SK-N-SH (cell line): Measurements from ENCODE around the gene VASP. TPM values are rescaled to one million over a fixed set of nuclear protein-coding genes. Genes with fewer than 3 reads are reported as not detected.

ENCODE experiments used
- CTCF ChIA-PET: fragments of 300-600, 350-600 bp; formaldehyde crosslinking; extraction: SDS; loops from one replicate; lab custom pipeline; 2021; lab: Yijun Ruan, JAX
- POLR2A ChIA-PET: fragments of 350-600 bp; sonication (Branson Sonifier 250); formaldehyde crosslinking; extraction: SDS; loops from one replicate; lab custom pipeline; 2020; ENCODE audit warnings: antibody characterized with exemption, inconsistent platforms; lab: Yijun Ruan, JAX
- DNase-seq: peaks from one replicate; pipeline ENCODE4 v3.0.0; 2012
- H2AFZ ChIP-seq: fragments of 200-600 bp; sonication (generic); 2 replicates; pipeline ENCODE4 v1.8.1; 2016; ENCODE audit warnings: antibody characterized with exemption, mild to moderate bottlenecking, low read depth
- H3F3A ChIP-seq: fragments of 200-600 bp; sonication (generic); replicated peaks from 2 replicates; pipeline ENCODE3; 2016; ENCODE audit warnings: antibody characterized with exemption, mild to moderate bottlenecking; ENCODE audit not compliant: insufficient read depth
- H3K27ac ChIP-seq, 2 experiments: fragments of 200-500 bp in 1 of 2; fragments of 200-600 bp in 1 of 2; sonication (Bioruptor generic) in 1 of 2; sonication (generic), shearing (Covaris generic) in 1 of 2; 2 replicates each; pipeline versions ENCODE4 v1.5.1 to v1.6.1; 2014 to 2016; ENCODE audit warnings: low read depth in 2 of 2, inconsistent platforms in 1 of 2, low read length in 1 of 2, mild to moderate bottlenecking in 1 of 2, mixed read lengths in 1 of 2
- H3K27me3 ChIP-seq: fragments of 200-600 bp; sonication (generic), shearing (Covaris generic); 2 replicates; pipeline ENCODE4 v1.6.1; 2016; ENCODE audit warnings: mixed run types; ENCODE audit not compliant: insufficient read depth
- H3K36me3 ChIP-seq, 2 experiments: fragments of 200-500 bp in 1 of 2; fragments of 200-600 bp in 1 of 2; sonication (Bioruptor generic) in 1 of 2; sonication (generic) in 1 of 2; replicated peaks in 1 of 2; 2 replicates each; pipeline versions ENCODE3 to v1.5.1; 2014 to 2016; ENCODE audit warnings: low read length in 1 of 2, mild to moderate bottlenecking in 1 of 2; ENCODE audit not compliant: insufficient read depth in 2 of 2, control insufficient read depth in 1 of 2
- H3K4me1 ChIP-seq, 2 experiments: fragments of 200-500 bp in 1 of 2; fragments of 200-600 bp in 1 of 2; sonication (Bioruptor generic) in 1 of 2; sonication (generic), shearing (Covaris generic) in 1 of 2; 2 replicates each; pipeline versions ENCODE4 v1.5.1 to v1.6.1; 2014 to 2016; ENCODE audit warnings: low read depth in 1 of 2, low read length in 1 of 2, mixed run types in 1 of 2; ENCODE audit not compliant: insufficient read depth in 2 of 2, control insufficient read depth in 1 of 2
- H3K4me2 ChIP-seq: fragments of 200-600 bp; sonication (generic), shearing (Covaris generic); 2 replicates; pipeline ENCODE4 v1.6.1; 2017; ENCODE audit warnings: mixed run types
- H3K4me3 ChIP-seq, 2 experiments: fragments of 200-500 bp in 1 of 2; fragments of 200-600 bp in 1 of 2; sonication (Bioruptor generic) in 1 of 2; sonication (generic), shearing (Covaris generic) in 1 of 2; 2 replicates each; pipeline versions ENCODE4 v1.5.1 to v1.8.1; 2014 to 2016; ENCODE audit warnings: low read depth in 2 of 2, inconsistent platforms in 1 of 2, low read length in 1 of 2, mild to moderate bottlenecking in 1 of 2, mixed read lengths in 1 of 2, moderate library complexity in 1 of 2
- H3K79me2 ChIP-seq: fragments of 200-600 bp; sonication (generic); 2 replicates; pipeline ENCODE4 v1.8.1; 2017; ENCODE audit warnings: mild to moderate bottlenecking; ENCODE audit not compliant: insufficient read depth
- H3K9ac ChIP-seq: fragments of 200-600 bp; sonication (generic); 2 replicates; pipeline ENCODE4 v1.6.1; 2017; ENCODE audit warnings: mixed run types
- H3K9me2 ChIP-seq: fragments of 200-600 bp; sonication (generic); 2 replicates; pipeline ENCODE4 v1.6.1; 2017; ENCODE audit warnings: mixed run types
- H3K9me3 ChIP-seq: fragments of 200-600 bp; sonication (generic); 2 replicates; pipeline ENCODE4 v1.6.1; 2017; ENCODE audit warnings: mixed run types, mild to moderate bottlenecking, moderate library complexity
- H4K20me1 ChIP-seq: fragments of 200-600 bp; sonication (generic); 2 replicates; pipeline ENCODE4 v1.6.1; 2017; ENCODE audit warnings: mild to moderate bottlenecking, mixed run types; ENCODE audit not compliant: insufficient read depth
- CHD2 ChIP-seq: fragments of 150-350 bp; IDR thresholded peaks from 2 replicates; pipeline ENCODE4 v1.6.1; 2018; ENCODE audit warnings: low read length; ENCODE audit not compliant: partially characterized antibody
- ELF1 ChIP-seq: IDR thresholded peaks from 2 replicates; pipeline ENCODE4 v1.4.0; 2012
- EP300 ChIP-seq, 2 experiments: IDR thresholded peaks; 2 replicates each; pipeline versions ENCODE4 v1.4.0 to v1.6.1; 2012; ENCODE audit warnings: borderline replicate concordance in 1 of 2, low read depth in 1 of 2, low read length in 1 of 2
- GABPA ChIP-seq: IDR thresholded peaks from 2 replicates; pipeline ENCODE4 v1.4.0; 2012; ENCODE audit warnings: low read depth, mild to moderate bottlenecking
- MEF2A ChIP-seq: IDR thresholded peaks from 2 replicates; pipeline ENCODE4 v1.4.0; 2012; ENCODE audit warnings: low read depth, borderline replicate concordance
- NFIC ChIP-seq: IDR thresholded peaks from 2 replicates; pipeline ENCODE4 v1.4.0; 2012; ENCODE audit warnings: borderline replicate concordance
- NRF1 ChIP-seq: IDR thresholded peaks from 2 replicates; pipeline ENCODE4 v1.6.1; 2012; ENCODE audit warnings: low read depth, mild to moderate bottlenecking, low read length
- RXRA ChIP-seq: IDR thresholded peaks from 2 replicates; pipeline ENCODE4 v1.4.0; 2012; ENCODE audit warnings: low read depth, mild to moderate bottlenecking, borderline replicate concordance
- SIN3A ChIP-seq: IDR thresholded peaks from 2 replicates; pipeline ENCODE4 v1.6.1; 2012; ENCODE audit warnings: low read depth, mild to moderate bottlenecking, low read length, moderate library complexity, borderline replicate concordance
- TEAD4 ChIP-seq: IDR thresholded peaks from 2 replicates; pipeline ENCODE4 v1.4.0; 2012; ENCODE audit warnings: mild to moderate bottlenecking, borderline replicate concordance; ENCODE audit not compliant: insufficient read depth
- WGBS: methylation state at CpG from one replicate; pipeline ENCODE4 v1.1.6; 2017; ENCODE audit warnings: low lambda C conversion rate; 5-methylcytosine and 5-hydroxymethylcytosine counted together
- polyA plus RNA-seq, 3 experiments: library from polyadenylated mRNA; depleted of rRNA; stranded (reverse); fragments of >200 nt; gene quantifications; 2 replicates each; pipeline ENCODE4 v1.2.3, GENCODE V29; 2012
- TF ChIP-seq, protein P1 (sequence below): fragments of 150-350 bp; IDR thresholded peaks from 2 replicates; pipeline ENCODE4 v1.6.1; 2017; ENCODE audit warnings: antibody characterized with exemption, low read length, low read depth, borderline replicate concordance
- TF ChIP-seq, protein P2 (sequence below): fragments of 200-600 bp; sonication (generic); IDR thresholded peaks from 2 replicates; pipeline ENCODE4 v1.6.1; 2017; ENCODE audit warnings: antibody characterized with exemption, mild to moderate bottlenecking, moderate library complexity
- TF ChIP-seq, protein P3 (sequence below): IDR thresholded peaks from 2 replicates; pipeline ENCODE4 v1.6.1; 2012; ENCODE audit warnings: mild to moderate bottlenecking, low read depth, low read length, moderate library complexity
- TF ChIP-seq, protein P4 (sequence below): IDR thresholded peaks from 2 replicates; pipeline ENCODE4 v1.4.0; 2012; ENCODE audit warnings: low read depth, borderline replicate concordance

Gene VASP
- polyA plus RNA-seq, 1 of the 3 experiments (the other 2 are of a cell fraction) = 37.8 TPM

DNA sequence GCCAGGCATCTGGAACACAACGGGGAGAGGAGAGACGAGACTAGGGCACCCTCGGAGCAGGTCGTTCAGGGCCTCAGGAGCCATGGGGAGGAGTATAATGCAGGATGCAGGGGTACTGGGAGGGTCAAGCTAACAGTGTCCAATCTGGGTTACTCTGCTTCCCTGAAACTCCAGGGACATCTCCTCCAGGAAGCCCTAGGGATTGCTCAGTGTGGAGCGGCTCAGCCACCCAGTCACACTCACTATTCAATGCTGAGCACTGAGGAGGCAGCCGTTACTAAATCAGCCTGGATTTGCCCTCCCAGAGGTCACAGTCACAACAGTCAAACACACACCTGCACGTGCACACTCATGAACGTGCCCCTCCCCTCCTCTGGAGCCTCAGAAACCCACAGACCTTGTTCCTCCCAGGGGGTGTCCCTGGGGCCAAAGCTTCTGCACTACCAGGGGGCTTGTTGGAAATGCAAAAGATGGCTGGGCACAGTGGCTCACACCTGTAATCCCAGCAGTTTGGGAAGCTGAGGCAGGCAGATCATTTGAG lies 46.4 kb upstream of the VASP start:
- Histone ChIP-seq H3K27me3 (no peaks in the 10 kb centered on the region; the same call in 1 of the 2 replicates), H3K27ac (no peak overlapping the region), H3K9me2 (no peaks in the 10 kb centered on the region), H3K9me3 (no peaks in the 10 kb centered on the region), H3K4me3 (no peak overlapping the region), H3K9ac (no peak overlapping the region), H3K79me2 (no peaks in the 10 kb centered on the region), H3K4me2 (no peak overlapping the region), H3K4me1 (peaks cover 5 to 6% of the 10 kb centered on the region in 2 experiments; a peak in 2 of 4 replicates), H3F3A (peaks cover 19% of the 10 kb centered on the region), H4K20me1 (no peaks in the 10 kb centered on the region), H2AFZ (no peak overlapping the region), H3K36me3 (no peaks in the 10 kb centered on the region)
- DNase-seq = no peak
- 53% methylated on average over 5 of the region's 8 CpGs for WGBS
- no peak for TF ChIP-seq GABPA
- no peak for TF ChIP-seq NFIC
- TF ChIP-seq, protein P1, sequence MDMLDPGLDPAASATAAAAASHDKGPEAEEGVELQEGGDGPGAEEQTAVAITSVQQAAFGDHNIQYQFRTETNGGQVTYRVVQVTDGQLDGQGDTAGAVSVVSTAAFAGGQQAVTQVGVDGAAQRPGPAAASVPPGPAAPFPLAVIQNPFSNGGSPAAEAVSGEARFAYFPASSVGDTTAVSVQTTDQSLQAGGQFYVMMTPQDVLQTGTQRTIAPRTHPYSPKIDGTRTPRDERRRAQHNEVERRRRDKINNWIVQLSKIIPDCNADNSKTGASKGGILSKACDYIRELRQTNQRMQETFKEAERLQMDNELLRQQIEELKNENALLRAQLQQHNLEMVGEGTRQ = no peak
- no peak for TF ChIP-seq RXRA
- no peak for TF ChIP-seq EP300 (IDR thresholded peaks at IDR 0.05; ENCODE audit: borderline replicate concordance in 1 of 2, low read depth in 1 of 2, low read length in 1 of 2)
- no peak for TF ChIP-seq TEAD4
- TF ChIP-seq, protein P2, sequence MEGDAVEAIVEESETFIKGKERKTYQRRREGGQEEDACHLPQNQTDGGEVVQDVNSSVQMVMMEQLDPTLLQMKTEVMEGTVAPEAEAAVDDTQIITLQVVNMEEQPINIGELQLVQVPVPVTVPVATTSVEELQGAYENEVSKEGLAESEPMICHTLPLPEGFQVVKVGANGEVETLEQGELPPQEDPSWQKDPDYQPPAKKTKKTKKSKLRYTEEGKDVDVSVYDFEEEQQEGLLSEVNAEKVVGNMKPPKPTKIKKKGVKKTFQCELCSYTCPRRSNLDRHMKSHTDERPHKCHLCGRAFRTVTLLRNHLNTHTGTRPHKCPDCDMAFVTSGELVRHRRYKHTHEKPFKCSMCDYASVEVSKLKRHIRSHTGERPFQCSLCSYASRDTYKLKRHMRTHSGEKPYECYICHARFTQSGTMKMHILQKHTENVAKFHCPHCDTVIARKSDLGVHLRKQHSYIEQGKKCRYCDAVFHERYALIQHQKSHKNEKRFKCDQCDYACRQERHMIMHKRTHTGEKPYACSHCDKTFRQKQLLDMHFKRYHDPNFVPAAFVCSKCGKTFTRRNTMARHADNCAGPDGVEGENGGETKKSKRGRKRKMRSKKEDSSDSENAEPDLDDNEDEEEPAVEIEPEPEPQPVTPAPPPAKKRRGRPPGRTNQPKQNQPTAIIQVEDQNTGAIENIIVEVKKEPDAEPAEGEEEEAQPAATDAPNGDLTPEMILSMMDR = no peak
- CTCF ChIA-PET = interaction anchor here (1.5 to 27.6 kb wide), 3 partner anchors 10 to 18 kb away, joined by 3 to 870 read pairs (median 5); no protein-coding TSS in a partner anchor
- POLR2A ChIA-PET = no interaction called here

DNA sequence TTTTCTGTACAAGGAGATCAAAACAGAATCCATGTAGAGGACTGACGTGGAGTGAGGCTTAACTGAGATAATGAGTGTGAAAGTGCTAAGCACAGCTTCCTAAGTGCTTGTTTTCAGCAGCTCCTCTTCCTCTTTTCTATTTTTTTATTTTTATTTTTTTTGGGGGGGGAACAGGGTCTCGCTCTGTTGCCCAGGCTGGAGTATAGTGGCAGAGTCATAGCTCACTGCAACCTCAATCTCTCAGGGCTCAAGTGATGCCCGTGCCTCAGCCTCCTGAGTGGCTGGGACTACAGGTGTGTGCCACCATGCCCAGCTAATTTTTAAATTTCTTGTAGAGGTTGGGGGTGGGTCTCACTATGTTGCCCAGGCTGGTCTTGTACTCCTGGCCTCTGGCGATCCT lies 45.1 kb upstream of the VASP start:
- CTCF ChIA-PET = interaction anchor here (1.7 to 27.6 kb wide), 5 partner anchors 9 to 23 kb away, joined by 5 to 870 read pairs (median 7); no protein-coding TSS in a partner anchor
- 21% methylated on average over 4 of the region's 4 CpGs for WGBS

More for the DNA sequence above, 45.1 kb upstream of the VASP start:
- Histone ChIP-seq H3F3A (peaks cover 11% of the 10 kb centered on the region), H3K9ac (no peak overlapping the region), H3K27me3 (no peaks in the 10 kb centered on the region; the same call in 1 of the 2 replicates), H3K4me1 (peaks cover 0 to 3% of the 10 kb centered on the region in 2 experiments; a peak in 1 of 4 replicates), H3K4me2 (no peak overlapping the region), H3K27ac (no peak overlapping the region), H3K9me3 (no peaks in the 10 kb centered on the region), H4K20me1 (no peaks in the 10 kb centered on the region), H3K36me3 (no peaks in the 10 kb centered on the region), H3K79me2 (no peaks in the 10 kb centered on the region), H3K9me2 (no peaks in the 10 kb centered on the region), H2AFZ (no peak overlapping the region), H3K4me3 (no peak overlapping the region)
- TF ChIP-seq SIN3A (no peak), NRF1 (no peak), MEF2A (no peak), CHD2 (no peak), ELF1 (no peak)
- TF ChIP-seq, protein P3, sequence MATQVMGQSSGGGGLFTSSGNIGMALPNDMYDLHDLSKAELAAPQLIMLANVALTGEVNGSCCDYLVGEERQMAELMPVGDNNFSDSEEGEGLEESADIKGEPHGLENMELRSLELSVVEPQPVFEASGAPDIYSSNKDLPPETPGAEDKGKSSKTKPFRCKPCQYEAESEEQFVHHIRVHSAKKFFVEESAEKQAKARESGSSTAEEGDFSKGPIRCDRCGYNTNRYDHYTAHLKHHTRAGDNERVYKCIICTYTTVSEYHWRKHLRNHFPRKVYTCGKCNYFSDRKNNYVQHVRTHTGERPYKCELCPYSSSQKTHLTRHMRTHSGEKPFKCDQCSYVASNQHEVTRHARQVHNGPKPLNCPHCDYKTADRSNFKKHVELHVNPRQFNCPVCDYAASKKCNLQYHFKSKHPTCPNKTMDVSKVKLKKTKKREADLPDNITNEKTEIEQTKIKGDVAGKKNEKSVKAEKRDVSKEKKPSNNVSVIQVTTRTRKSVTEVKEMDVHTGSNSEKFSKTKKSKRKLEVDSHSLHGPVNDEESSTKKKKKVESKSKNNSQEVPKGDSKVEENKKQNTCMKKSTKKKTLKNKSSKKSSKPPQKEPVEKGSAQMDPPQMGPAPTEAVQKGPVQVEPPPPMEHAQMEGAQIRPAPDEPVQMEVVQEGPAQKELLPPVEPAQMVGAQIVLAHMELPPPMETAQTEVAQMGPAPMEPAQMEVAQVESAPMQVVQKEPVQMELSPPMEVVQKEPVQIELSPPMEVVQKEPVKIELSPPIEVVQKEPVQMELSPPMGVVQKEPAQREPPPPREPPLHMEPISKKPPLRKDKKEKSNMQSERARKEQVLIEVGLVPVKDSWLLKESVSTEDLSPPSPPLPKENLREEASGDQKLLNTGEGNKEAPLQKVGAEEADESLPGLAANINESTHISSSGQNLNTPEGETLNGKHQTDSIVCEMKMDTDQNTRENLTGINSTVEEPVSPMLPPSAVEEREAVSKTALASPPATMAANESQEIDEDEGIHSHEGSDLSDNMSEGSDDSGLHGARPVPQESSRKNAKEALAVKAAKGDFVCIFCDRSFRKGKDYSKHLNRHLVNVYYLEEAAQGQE = no peak
- TF ChIP-seq, protein P4, sequence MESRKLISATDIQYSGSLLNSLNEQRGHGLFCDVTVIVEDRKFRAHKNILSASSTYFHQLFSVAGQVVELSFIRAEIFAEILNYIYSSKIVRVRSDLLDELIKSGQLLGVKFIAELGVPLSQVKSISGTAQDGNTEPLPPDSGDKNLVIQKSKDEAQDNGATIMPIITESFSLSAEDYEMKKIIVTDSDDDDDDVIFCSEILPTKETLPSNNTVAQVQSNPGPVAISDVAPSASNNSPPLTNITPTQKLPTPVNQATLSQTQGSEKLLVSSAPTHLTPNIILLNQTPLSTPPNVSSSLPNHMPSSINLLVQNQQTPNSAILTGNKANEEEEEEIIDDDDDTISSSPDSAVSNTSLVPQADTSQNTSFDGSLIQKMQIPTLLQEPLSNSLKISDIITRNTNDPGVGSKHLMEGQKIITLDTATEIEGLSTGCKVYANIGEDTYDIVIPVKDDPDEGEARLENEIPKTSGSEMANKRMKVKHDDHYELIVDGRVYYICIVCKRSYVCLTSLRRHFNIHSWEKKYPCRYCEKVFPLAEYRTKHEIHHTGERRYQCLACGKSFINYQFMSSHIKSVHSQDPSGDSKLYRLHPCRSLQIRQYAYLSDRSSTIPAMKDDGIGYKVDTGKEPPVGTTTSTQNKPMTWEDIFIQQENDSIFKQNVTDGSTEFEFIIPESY = no peak
- POLR2A ChIA-PET = no interaction called here
- no peak for DNase-seq
